ENCODE results near the gene CALML3. TPM values are rescaled to one million over a fixed set of nuclear protein-coding genes. Genes with fewer than 3 reads are reported as not detected.

Gene CALML3
- total RNA-seq, 1 experiment from 2014 or later, result not detected

- DNase-seq (ENCODE audit: low read depth), result no peak
Observed at GRCh38 chr10:5506246-5506645, 18.5 kb upstream of the CALML3 start.

DNA sequence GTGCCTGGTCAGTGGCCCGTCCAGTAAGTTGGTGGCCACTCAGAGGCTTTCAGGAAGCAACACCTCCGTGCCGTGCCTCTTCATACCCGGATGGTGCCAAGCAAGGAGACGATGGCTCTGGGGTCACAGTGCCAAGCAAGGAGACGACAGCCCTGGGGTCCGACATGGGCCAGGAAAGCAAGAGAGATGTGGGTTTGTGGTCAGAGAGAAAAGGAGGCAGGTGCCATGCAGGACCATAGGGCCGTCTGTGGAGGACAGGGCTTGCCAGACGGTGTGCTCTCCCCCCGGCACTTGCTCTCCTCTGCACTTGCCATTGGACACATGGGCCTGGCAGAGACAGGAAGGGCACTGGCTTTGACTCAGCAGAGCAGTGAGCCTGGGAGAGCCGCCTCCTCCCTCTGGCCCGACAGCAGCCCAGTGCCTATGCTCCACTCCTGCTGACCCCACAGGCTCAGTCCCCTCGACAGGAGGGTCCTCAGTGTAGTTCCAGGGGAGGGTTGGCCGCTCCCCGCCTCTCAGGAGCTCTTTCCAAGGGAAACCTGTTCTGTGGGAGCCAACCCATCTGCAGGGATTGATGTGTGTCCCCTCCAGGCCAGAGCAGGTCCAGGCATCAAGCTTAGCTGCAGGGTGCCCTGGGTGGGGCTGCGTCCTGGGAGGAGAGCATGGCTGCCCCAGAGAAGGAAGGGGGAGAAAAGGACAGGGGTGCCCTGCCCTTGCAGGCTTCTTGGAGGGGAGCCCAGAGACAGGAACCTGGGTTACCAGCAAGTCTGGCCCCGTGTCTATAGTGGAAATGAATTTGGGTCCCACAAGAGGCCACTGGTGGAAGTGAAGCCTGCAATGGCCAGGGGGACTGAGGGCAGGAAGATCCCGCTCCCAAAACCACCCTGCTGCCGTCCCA is 17.8 kb upstream of the CALML3 start:
- DNase-seq (ENCODE audit: low read depth), result no peak

DNA sequence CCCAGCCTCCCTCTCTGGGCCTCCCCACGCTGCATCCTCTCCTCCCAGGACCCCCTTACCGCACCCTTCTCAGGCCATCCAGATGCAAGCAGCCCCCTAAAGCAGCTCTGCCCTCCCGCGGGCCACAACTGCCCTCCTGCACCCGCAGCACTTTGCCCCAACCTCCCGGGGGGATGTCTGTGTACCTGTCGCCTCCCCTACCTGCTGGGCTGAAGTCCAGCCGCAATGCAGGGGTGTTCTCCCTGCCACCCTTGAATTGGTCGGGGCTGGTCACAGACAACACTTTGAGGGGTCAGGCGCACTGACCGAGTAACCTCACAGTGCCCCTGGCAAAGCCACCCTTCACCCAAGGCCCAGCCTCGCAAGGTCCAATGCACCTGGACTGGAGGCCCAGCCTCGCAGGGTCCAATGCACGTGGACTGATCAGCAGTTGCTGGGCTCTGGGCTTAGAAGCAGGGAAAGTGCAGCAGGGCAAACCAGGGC is 17.1 kb upstream of the CALML3 start:
- DNase-seq (ENCODE audit: low read depth), result no peak

- no peak for DNase-seq (ENCODE audit: low read depth)
Observed at GRCh38 chr10:5508161-5508604, 16.6 kb upstream of the CALML3 start.

DNA sequence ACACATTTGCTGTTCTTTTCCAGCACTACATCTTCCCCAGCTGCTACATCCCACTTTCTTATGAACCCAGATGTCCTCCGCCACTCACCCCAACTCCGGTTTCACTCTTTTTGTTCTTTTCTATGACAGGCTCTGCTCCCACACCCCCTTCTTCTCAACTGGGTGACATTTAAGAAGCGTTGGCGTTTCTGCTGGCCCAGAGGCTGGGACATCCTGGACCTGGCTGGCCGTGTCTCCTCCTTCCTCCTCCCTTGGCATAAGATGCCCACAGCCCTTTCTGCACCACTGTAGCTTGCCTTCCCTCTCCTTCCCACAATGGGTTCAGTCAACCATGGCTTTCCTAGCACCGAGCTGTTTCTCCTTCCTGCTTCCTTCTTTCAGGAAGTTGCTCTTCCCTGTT is 16.0 kb upstream of the CALML3 start:
- DNase-seq (ENCODE audit: low read depth), result no peak

- no peak for DNase-seq (ENCODE audit: low read depth)
Observed at GRCh38 chr10:5509236-5509635, 15.5 kb upstream of the CALML3 start.

- DNase-seq (ENCODE audit: low read depth), result no peak
Observed at GRCh38 chr10:5509691-5510090, 15.1 kb upstream of the CALML3 start.

GRCh38 chr10:5510281-5511072 is 14.3 kb upstream of the CALML3 start:
- DNase-seq (ENCODE audit: low read depth), result no peak

DNA sequence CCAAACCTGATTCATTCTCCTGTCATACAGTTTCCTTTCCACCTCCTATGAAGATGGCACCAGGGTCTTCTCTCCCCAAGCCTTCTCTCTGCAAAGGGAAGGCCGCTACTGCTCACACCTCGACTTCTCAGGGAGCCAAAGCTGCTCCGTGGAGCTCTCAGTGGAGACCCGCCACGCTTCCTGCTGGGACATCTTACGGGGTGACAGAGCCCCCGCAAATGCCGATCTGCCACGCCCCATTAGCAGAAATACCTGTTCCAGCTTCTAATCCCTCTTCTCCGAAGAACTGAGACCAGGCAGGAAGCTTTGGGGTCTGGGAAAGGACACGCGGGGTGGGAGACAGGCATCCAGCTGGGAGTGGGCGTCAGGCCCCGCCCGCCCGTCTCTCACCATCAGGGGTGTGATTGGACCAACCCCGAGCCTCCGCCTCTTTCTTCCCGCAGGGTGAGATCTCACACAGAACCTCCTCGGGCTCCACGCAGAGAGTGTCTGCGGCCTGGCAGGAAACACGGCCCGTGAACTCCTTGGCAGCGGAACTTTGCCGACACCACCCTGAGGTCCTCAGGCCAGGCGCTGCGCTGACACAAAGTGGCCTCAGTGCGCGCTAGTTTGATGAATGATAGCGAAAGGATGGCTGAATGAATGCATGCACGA is 13.4 kb upstream of the CALML3 start:
- DNase-seq (ENCODE audit: low read depth), result no peak

DNA sequence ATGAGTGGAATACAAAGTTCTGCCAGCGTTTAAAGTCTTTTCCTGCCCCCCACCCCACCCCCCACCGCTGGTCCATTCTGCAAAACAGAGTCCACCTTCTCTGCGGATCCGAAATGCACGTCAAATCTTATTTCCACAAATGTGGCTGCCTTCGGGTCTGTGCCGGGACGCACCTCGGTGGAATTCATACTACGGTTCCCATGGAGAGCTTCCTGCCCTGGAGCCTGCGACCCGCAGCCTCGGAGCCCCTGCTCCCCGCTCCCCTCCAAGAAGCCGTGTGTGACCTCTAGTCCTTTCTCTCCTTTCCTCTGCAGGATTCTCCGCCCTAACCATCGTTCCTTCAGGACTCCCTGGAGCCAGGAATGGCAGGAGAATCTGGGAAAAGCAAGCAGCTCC is 12.9 kb upstream of the CALML3 start:
- no peak for DNase-seq (ENCODE audit: low read depth)

DNA sequence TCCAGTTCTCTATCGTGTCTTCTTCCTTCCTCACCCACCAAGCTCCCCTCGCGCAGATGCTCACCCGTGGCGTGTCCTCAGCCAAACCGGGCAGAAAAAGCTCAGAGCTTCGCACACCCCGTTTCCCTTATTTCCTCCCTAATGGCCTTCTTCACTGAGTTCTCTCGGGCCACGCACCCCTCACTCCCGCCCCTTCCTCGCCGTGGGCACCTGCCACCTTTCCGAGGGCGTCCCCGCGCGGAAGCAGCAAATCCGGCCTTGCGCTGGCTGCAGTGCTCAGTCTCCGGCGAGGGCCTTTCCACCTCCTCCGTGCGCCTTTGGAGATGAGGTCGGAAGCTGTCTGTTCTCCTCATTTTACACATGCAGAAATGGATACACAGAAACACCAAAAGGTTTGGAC is 12.4 kb upstream of the CALML3 start:
- DNase-seq (ENCODE audit: low read depth), result no peak

GRCh38 chr10:5512881-5513612 is 11.7 kb upstream of the CALML3 start:
- DNase-seq (ENCODE audit: low read depth), result no peak

- no peak for DNase-seq (ENCODE audit: low read depth)
Observed at GRCh38 chr10:5514226-5514850, 10.4 kb upstream of the CALML3 start.

DNA sequence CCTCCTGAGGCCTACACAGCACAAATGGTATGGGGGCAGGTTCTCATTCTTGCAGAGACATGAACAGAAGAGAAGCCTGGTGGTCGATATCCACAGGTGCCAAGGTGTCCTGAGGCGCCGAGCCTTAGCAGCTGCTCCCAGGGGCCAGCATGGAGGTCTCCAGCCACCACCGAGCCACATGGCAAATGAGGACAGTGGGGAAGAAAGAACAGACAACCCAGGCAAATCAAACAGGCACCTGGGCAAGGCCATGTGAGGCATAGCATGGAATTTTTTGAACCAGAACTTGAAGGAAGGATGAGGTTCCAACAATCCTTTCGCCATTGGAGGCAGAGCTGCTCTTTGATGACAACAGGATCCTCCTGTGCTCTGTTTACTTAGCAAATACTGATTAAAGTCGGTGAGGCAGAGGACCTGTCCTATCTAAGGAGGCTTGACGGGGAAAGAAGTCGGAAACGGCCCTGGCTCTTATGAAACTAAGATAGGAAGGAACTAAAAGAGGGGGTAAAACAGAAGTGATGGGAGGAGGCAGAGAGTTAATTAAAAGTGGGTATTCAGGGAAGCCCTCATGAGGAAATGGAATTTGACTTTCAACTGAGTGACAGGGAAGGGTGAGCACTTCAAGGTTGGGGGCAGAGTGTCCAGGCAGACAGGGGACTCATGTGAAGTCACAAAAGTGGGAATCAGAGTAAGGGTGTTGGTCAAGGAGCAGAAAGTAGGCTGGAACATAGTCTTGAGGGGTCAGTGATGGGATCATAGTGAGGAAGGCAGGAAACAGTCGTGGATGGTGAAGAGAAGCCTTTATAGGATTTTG is 8.6 kb upstream of the CALML3 start:
- DNase-seq (ENCODE audit: low read depth), result no peak

- no peak for DNase-seq (ENCODE audit: low read depth)
Observed at GRCh38 chr10:5517546-5517945, 7.2 kb upstream of the CALML3 start.

GRCh38 chr10:5518143-5518542 is 6.6 kb upstream of the CALML3 start:
- no peak for DNase-seq (ENCODE audit: low read depth)

DNA sequence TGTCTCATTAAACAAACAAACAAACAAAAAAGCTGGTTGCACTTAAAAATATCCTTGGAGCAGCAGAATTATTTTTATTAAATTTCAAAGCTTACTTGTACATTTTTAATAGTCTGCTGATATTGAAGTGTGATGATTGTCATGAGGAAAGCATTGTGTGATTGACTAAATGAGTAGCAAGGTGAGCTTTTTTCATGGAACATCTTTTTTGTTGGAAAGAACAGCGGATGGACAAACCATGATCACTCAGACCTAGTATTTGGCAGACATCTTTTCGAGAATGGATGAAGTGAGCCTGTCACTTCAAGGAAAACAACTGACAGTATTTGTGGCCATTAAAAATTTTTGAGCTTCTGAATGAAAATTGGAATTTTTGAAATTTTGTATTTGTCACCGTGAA is 5.7 kb upstream of the CALML3 start:
- no peak for DNase-seq (ENCODE audit: low read depth)

DNA sequence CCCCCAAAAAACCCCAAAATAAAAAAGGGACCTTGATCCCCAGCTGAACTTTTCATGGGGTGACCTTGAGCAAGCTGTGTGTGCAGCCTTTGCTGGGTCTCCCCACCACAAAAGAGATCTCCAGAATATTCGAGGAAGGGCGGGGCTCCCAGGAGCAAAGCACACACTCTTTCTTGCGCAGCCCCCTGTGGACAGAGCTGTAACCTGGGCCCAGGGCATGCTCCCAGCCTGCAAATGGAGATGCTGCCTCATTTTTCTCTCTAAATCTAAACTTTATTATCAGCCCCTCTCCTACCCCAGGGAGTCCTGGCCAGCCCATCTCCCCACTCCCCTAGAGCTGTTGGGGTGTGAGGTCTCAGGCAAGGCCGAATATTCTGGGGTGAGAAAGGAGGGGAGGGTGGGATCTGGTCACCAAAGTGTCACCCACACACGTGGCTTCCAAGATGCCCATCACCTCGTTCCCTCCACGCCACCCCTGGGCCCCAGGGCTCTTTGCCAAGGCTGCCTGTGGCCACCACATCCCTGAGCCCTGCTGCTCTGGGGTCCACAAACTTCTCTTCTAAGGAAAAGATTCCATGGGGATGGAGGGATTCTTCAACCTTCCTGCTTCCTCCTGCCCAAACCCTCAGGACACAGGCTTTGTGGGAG is 1.7 kb upstream of the CALML3 start:
- DNase-seq (ENCODE audit: low read depth), result no peak
